Measurements from ENCODE around the gene INAFM2.
A peak's percentile ranks its signal among the peaks of the same experiment; 100 is the strongest.

INAFM2 gene
- long read RNA-seq, donor 1, transcript INAFM2-202 (1 exons, 3,052 nt): major isoform, 6 of 6 reads
- long read RNA-seq, donor 1, partial matches to known transcripts: 0 of 6 reads
- long read RNA-seq, donor 1, other reads (novel, unspliced or antisense): 0 of 6 reads
- long read RNA-seq, donor 2, transcript INAFM2-202 (1 exons, 3,052 nt): major isoform, 8 of 8 reads
- long read RNA-seq, donor 2, partial matches to known transcripts: 0 of 8 reads
- long read RNA-seq, donor 2, other reads (novel, unspliced or antisense): 0 of 8 reads
- long read RNA-seq, donor 3, transcript INAFM2-202 (1 exons, 3,052 nt): major isoform, 7 of 7 reads
- long read RNA-seq, donor 3, partial matches to known transcripts: 0 of 7 reads
- long read RNA-seq, donor 3, other reads (novel, unspliced or antisense): 0 of 7 reads
- long read RNA-seq, donor 4, transcript INAFM2-202 (1 exons, 3,052 nt): major isoform, 13 of 13 reads
- long read RNA-seq, donor 4, partial matches to known transcripts: 0 of 13 reads
- long read RNA-seq, donor 4, other reads (novel, unspliced or antisense): 0 of 13 reads
- long read RNA-seq, donor 5, transcript INAFM2-202 (1 exons, 3,052 nt): major isoform, 9 of 9 reads
- long read RNA-seq, donor 5, partial matches to known transcripts: 0 of 9 reads
- long read RNA-seq, donor 5, other reads (novel, unspliced or antisense): 0 of 9 reads
- long read RNA-seq, donor 6, transcript INAFM2-202 (1 exons, 3,052 nt): major isoform, 11 of 11 reads
- long read RNA-seq, donor 6, partial matches to known transcripts: 0 of 11 reads
- long read RNA-seq, donor 6, other reads (novel, unspliced or antisense): 0 of 11 reads
- long read RNA-seq, donor 7: 0 reads
- long read RNA-seq, donor 8, transcript INAFM2-202 (1 exons, 3,052 nt): major isoform, 9 of 9 reads
- long read RNA-seq, donor 8, partial matches to known transcripts: 0 of 9 reads
- long read RNA-seq, donor 8, other reads (novel, unspliced or antisense): 0 of 9 reads

DNA sequence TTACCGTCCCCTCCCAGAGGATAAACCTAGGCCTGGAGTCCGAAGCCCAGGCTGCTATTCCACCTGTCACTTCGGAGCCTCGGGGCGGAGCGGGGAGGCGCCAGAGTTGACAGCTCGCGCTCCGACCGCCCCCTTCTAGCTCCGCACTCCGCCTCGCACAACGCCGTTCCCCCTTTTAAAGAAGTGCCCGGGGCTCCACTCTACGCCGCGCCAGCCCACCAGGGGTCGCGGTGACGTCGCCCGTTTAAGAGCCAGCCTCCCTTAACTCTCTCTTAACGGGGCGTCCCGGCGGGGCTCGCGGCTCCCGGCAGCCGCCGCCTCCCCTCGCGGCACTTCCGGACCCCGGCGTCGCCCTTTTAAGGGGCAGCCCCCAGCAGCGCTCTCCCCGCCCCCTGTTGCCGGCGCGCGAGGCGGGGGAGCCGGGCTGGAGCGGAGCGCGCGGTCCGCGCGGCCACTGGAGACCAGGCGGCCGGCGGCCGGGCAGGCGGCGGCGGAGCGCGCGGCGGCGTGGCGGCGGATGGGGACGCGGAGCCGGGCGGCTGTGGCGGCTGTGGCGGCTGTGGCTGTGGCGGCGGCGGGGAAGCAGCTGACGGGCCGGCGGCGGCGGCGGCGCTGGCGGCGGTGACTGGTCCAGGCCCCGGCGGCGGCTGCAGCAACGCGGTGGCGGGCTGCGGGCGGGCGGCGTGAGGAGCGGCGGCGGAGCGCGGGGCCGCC lies at the start of gene INAFM2:
INAFM2 (plus strand) TSS at position 454 of the 714 bp plus-strand sequence. CDS start 364 bp downstream, outside the sequence.
- peak; percentile 94 for DNase-seq

DNA sequence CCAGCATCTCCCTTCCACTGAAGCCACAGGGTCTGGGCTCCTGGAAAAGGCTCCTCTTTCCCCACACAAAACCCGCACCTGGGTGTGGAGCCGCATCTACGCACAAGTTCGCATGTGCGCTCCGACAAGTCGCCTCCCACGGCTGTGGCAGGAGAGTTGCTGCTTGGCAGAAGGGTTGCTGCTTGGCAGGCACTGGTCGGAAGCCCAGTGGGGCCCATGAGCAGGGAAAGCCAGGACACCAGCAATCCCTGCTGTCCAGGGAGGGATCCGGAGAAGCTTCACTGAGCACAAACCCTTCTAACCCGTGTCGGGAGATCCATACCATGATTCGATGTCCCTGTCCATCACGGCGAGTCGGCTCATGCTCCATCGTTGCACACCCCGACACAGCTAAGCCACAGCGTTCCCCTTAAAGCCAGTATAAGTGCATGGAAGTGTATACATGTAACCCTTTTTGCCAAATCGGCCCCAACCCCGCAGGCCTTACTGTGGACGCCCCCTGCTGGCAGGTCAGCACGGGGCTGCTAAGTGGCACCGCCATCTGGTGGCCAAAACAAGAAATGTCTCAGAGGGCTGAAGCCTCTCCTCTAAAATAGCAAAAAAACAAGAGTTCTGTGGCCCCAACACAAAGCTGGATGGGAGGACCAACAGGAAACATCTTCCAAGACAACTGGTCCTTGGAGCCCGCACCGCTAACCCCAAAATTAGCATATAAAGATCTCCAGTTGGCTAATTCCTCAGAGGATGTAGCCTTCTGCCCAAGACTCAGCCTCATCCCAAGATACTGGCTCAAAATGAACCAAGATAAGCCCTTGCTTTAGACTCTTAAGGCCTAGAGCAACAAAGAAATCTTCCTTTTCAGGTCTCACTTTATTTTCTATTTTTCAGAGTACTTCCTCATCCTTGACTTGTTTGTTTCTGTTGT lies 48.9 kb upstream of the INAFM2 start:
- peak; percentile 68 for DNase-seq

DNA sequence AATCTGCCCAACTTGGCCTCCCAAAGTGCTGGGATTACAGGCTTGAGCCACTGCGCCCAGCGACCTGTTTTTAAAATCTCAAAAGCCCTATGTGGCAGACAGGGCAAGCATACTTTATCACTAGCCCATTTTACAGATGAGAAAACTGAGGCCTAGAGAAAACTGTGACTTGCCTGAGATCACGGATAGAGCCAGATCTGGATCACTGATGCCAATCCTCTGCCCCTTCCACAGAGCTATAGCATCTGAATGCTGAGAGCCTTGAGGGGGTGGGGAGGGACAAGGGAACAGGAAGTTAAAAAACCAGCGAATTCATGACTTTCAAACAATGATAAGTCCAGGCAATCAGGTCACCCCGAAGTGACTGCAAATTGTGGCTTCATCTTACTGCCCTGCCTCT lies 48.0 kb upstream of the INAFM2 start:
- DNase-seq: no peak

DNA sequence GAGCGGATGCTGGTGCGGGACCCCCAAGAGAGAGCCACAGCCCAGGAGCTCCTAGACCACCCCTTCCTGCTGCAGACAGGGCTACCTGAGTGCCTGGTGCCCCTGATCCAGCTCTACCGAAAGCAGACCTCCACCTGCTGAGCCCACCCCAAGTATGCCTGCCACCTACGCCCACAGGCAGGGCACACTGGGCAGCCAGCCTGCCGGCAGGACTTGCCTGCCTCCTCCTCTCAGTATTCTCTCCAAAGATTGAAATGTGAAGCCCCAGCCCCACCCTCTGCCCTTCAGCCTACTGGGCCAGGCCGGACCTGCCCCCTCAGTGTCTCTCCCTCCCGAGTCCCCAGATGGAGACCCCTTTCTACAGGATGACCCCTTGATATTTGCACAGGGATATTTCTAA lies 47.5 kb upstream of the INAFM2 start:
- no peak for DNase-seq

DNA sequence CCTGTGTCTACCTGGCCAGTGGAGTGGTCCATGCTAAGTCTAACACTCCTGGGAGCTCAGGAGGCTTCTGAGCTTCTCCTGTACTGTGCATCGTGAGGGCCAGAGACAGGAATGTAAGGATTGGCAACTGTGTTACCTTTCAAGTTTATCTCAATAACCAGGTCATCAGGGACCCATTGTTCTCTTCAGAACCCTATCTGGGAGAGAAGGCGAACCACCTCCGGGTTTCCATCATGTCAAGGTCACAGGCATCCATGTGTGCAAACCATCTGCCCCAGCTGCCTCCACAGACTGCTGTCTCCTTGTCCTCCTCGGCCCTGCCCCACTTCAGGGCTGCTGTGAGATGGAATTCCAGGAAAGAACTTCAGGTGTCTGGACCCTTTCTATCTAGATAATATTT lies 46.6 kb upstream of the INAFM2 start:
- DNase-seq: no peak

DNA sequence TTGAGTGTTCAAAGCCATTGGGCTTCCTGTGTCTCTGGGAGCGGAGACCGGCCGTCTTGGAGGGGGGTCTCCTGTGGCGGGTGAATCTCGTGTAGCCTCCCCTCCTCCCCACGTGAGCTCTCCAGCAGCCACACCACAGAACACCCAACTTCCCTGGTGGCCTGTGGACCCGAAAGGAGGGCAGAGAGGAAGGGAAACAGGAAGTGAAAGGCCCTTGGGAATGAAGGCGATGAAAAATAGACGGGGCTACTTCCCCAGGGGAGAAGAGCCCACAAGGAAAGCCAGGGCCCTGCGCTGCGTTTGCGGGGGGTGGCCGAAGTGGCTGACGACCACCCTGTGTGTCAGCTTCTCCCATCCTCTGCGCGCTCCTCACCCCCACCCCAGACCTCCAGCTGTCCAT lies 46.0 kb upstream of the INAFM2 start:
- DNase-seq: no peak

DNA sequence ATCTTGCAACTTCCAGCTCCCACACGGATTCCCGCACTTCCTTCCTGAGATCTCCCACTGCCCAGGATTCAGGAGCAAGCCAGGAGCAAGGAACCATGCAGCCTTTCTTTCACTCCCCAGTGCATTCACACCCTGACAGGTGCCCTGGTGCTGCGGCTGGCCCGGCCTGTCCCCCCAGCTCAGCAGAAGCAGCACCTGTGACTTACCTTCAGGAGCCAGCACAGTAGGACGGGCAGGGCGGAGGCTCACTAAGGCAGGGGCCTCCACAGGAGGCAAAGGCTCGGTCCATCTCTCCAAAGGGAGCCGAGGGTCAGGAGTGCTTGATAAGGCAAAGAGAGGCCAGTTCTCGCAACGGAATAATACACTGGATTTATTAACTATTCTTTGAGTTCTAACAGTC lies 45.5 kb upstream of the INAFM2 start:
- no peak for DNase-seq

DNA sequence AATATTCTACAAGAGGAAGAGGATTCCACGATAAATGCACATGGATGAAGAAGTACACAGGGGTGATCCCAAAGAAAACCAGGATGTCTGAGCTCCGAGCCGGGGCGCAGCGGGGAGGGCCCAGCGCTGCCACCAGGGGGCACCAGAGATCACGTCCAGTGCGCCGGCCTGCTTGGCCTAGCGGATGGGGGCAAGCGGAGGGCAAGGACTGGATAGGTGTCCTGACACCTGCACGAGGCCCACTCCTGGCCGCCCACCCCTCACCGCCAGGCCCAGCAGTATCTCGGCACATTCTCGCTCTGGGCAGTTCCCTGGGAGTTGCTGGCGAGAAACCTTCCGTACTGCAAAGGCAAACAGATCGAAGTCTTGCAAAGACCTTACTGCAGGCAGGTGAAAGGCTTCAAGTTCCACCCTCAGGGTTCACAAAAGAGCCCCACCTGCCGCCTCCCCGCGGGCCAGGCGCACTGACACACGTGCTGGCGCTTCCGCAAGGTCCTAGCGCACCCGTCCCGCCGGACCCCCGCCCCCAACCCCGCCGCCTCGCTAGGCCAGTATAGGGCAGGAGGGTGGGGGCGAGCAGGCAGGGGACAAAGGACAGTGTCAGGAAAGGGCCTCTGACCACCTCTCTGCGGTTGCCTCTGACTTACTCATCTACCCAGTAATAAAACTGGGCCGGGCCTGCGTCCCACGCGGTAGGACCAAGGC lies 43.9 kb upstream of the INAFM2 start:
- DNase-seq: peak; percentile 75

DNA sequence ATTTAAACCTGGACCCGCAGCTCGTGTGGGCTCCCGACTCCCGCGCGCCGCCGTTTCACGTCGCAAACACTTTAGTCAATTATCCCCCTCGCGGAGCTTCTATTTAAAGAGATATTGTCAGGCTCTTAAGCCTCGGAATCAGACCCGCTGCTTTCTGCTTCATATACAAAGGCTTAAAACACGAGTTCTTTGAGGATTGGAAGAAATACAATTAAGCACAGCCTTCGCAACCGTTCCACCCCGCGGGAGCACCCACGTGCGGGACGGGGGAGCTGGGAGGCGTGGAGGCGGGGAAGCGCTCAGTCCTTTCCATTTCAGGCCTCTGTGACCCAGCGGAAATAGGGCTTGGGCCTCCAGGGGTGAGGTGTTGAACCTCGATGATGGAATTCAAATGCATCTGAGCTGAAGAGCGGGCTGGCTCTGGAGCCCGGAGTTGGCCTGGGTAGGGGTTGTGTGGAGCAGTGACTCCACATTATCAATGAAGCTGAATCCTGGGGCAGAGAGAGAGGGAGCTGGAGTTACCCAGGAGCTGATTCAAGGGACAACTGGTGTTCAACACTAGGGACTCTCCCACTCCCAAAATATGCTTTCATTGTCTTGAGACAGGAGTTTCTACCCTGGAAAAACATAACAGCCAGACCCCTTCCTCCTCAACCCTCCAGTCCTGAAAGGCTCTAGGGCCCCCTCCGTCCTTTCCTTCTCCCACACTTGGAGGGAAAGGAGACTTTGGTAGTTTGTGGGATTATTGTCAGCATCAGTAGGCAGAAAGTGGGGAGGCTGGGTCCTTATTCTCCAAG lies 43.0 kb upstream of the INAFM2 start:
- no peak for DNase-seq

DNA sequence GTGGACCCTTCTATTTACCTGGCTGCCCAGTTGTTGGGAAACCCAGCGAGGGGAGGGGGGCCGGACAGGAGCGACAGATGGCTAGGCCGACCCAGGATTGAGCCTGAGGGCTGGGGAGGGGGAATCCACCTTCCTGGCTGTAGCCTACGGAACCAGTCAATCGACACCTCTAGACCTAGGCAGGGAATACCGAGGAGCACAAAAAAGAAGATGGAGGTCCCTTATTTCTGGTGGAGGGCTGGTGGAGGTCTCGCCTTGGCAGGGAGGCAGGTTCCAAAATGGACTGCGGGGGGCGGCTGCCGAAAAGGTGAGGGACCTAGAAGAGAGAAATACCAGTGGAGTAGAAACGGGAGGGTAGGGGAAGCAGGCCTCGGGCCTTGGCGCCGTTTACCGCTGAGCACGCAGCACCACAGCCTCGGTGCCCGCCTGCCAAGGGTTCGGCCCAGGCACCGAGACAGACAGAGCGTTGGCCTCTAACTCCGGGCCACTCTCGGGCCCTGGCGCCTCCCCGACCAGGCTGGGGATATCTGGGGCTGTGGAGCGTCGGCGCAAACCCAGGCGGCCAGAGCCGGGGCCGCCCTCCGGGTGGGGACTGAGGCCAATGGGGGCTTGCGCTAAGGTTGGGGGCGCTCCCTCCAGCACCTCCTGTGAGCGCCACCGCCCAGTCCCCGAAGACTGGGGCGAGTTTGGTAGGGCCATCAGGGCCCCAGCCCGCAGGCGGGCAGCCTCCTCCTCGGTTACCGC lies 42.3 kb upstream of the INAFM2 start:
- DNase-seq: peak; percentile 51

DNA sequence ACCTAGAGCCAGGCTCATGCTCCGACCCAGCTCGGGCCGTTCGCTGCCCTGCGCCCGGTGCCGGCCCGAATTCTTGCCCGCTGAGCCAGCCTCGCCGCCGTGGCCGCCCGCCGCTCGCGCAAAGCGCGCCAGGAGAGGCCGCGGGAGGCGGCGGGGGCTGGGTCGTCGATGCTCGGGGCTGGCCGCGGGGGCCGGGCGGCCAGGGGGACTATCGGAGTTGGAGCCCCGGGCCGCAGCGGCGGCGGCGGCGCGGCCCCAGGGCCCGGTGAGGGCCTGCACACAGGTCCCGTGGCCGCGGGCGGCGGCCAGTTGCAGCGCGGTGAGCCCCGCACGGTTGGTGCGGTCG lies 41.7 kb upstream of the INAFM2 start:
- no peak for DNase-seq

DNA sequence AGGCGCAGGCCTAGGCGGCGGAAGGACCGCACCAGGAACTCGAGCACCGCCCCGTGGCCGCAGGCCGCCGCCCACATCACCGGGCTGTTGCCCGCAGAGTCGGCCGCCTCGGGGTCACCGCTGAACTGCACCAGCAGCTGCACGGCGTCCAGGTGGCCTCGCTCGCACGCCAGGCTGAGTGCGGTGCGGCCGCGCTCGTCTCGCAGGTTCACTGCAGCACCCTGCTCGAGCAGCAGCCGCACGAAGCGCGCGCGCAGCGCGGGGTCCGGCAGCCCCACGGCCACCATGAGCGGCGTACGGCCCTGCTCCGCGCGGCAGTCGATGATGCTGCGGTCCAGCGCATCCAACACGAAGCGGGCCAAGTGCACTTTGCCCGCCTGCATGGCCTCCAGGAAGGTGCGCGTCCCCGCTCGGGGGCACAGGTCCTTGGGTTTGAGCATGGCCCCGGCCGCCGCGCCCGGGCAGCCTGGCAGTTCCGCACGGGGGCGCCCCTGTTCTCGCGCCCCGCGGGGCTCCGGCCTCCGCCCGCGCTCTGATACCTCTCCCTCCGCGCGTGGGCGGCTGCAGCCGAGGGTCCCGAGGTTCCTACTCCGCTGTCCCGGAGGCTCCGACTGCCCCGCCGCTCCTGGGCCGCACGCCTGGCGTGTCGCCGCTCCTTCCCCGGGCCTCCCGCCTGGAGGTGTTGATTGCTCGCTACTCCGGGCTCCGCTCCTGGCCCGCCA lies 41.2 kb upstream of the INAFM2 start:
- DNase-seq: peak; percentile 87

DNA sequence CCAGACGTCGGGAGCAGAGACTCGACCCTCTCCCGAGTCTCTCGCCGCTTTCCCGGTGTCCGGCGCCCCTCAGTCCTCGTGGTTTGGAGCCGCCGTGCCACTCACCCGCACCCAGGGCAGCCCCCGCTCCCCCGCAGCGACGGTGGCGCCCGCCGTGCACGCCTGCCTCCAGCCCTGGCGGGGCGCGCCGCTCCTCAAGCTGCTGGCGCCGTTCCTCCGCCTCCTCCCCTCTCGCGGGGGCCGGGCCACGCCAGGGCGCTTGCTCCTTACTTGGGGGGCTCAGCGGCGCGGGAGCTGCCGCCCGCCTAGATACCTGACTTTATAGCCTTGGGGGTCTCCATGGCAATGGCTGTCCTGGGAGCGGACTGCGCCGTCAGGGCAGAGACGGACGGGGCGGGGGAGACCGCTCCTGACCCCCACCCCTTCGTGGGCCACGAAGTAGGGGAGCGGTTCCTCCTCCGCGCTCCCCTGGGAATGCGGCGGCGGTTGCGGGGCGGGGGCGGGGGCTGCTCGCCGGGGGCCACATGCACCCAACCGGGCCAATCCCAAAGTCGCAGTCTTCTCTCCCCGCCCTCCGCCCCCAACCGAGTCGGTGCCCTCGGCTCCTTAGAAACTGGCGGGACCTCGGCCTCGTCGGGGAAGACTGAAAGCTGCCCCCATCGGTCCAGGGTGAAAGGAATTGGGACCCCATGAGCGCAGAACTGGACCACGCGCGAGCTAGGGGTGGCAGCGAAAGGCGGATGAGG lies 40.5 kb upstream of the INAFM2 start, which contains the start of gene ANKRD63:
ANKRD63 (minus strand) TSS at position 196 of the 746 bp plus-strand sequence. CDS start 478 bp downstream, outside the sequence.
- DNase-seq: no peak

DNA sequence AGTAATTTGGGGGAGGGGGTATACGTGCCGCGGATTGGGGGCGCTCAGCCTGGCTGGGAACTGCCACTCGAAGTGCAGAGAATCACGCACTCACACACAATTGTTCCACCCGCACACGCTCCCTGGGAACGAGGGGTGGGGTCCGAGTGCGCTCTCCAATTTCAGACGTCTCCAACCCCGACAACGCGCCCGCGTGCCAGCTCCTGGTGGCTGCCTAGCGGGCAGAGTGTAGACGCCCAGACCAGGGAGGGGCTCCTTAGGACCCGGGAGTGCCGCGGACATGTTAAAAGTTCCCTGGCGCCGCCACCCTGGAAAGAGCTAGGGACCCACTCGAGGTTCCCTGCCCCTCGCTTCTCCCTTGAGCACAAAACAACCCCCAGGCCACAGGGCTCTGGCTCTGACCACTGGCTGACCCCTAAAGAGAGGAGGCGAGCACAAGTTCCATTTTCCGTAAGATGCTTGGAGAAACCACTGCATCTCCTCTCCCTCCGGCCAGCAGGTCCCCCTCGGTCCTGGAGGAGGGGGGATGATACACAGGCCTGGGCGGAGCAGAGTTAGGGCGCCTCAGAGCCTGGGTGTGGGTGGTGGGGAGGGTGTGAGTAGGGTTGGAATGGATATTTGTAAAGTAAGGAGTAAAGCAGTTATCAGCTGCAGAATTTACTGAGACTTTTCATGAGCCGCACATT lies 39.7 kb upstream of the INAFM2 start:
- no peak for DNase-seq

DNA sequence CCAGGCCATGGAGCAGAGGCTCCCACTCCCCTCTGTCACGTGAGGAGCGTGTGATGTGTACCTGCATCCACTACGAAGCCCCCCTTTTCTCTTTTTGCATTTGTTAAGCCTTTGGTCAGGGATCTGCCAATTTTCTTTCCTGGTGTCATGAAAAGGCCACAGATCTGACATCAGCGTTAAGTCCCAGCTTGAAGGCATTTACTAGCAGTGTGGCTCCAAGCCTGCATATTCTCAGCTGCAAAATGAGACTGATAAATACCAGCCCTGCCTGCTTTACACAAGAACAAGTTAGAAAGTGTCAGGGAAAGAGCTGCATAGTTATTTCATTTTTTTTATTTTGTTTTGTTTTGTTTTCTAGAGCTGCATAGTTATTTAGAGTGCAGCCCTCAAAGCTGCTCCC lies 38.3 kb upstream of the INAFM2 start:
- no peak for DNase-seq

DNA sequence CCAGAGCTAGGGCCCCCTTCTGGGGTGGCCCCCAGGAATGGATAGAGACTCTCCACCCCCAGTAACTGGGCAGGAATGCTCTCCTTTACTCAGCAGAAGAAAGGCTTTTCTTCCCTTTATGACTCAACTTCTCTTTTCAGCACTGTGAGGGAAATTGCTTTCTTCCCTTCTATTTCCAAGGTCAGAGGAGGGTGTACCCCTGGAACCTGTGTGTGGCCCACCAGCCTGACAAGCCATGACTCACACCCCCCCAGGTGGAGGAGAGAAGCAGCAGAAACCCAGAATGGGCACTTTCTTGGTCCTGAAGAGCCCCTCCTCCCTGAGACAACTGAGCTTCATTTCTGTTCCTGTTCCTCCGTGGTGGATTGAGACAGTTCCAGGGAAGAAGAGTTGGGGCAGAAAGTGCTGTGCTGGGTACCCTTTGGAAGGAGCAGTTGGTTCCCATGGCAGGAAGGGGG lies 37.9 kb upstream of the INAFM2 start:
- no peak for DNase-seq

DNA sequence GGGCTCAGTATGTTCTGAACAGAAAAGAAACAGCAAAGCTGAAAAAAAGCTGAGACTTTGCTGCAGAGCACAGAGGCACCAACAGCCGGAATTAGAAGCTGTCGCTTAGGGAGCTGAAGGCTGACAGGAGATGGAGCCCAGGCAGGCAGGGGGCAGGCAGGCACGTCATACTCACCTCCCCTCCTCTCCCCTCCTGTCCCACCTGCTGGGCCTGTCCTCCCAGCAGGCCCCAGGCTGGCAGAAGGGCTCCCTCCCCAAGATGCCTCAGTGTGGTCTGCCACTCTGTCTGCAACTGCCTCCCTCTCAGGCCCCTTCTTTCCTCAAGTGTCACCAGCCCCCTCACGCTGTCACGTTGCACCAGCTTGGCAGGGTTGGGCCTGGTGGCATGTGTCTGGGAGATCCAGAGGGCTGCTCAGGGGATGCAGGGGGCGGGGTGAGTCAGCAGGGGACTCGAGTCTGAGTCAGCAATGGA lies 37.4 kb upstream of the INAFM2 start:
- no peak for DNase-seq
